ENCODE data around the gene DCAF6. TPM values are rescaled to one million over a fixed set of nuclear protein-coding genes. Genes with fewer than 3 reads are reported as not detected.
A peak's percentile ranks its signal among the peaks of the same experiment; 100 is the strongest.

The DCAF6 gene
- total RNA-seq, 2 experiments from 2014 or later = 26.4 to 27.1 TPM

- DNase-seq = no peak
- ChIA-PET CTCF (interaction anchor here (6.5 kb wide), 1 partner anchor 13 kb away, joined by 39 read pairs; no protein-coding TSS in a partner anchor), POLR2A (no interaction called here)
- Mint-ChIP-seq H3K27ac (no peak overlapping the region), H3K9me3 (no peaks in the 10 kb centered on the region), H3K27me3 (peaks cover 8% of the 10 kb centered on the region), H3K4me1 (no peaks in the 10 kb centered on the region), H3K4me3 (no peak overlapping the region), H3K36me3 (ENCODE audit: low read depth) (no peaks in the 10 kb centered on the region)
Measured at GRCh38 chr1:168096296-168097165, 160.0 kb downstream of the DCAF6 start.

GRCh38 chr1:168097921-168098528, 161.5 kb downstream of the DCAF6 start:
- ChIA-PET CTCF (no interaction called here), POLR2A (no interaction called here)
- Mint-ChIP-seq H3K4me3 (no peak overlapping the region), H3K9me3 (no peaks in the 10 kb centered on the region), H3K36me3 (ENCODE audit: low read depth) (no peaks in the 10 kb centered on the region), H3K27me3 (peaks cover 8% of the 10 kb centered on the region), H3K27ac (no peak overlapping the region), H3K4me1 (no peaks in the 10 kb centered on the region)
- DNase-seq = no peak

DNA sequence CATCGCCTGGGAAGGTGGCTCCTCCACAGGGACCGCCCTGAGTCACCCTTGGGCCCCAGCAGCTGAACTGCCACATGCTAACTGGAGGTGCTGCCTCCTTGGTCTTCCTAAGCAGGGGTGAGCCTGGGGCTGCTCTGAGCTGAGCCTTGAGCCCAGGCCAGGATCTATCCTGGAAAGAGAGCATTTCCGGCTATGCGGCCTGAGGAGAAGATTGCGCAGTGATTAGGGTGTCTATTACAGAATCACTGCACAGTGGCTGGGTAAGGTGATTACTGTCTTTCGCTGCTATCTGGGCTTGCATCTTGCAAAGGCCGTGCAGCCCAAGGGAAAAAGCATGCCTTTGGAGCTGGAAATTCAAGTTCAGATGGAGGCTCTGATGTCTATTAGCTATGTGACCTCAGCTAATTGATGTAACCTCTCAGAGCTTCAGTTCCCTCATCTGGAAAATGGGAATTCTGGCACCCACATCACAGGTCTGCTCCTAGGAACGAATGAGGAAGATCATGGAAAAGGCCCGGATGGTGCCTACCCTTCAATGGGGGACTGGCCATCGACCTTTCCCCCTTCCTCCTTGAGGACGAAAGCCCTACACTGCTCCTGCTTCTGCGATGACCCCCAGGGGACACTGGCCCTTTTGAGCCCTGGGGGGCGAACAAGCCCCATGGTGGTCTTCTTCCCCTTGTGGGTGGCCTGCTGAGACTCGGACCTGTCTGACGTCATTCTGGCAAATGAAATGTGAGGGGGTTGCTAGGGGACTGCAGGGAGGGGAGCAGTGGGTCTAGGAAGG, 162.2 kb downstream of the DCAF6 start:
- ChIA-PET POLR2A (no interaction called here), CTCF (no interaction called here)
- H3K4me1 Mint-ChIP-seq = no peaks in the 10 kb centered on the region
- H3K27me3 Mint-ChIP-seq = peaks cover 8% of the 10 kb centered on the region
- H3K27ac Mint-ChIP-seq = no peak overlapping the region
- H3K36me3 Mint-ChIP-seq (ENCODE audit: low read depth) = no peaks in the 10 kb centered on the region
- H3K4me3 Mint-ChIP-seq = no peak overlapping the region
- H3K9me3 Mint-ChIP-seq = no peaks in the 10 kb centered on the region
- DNase-seq = no peak

GRCh38 chr1:168099337-168099801, 162.9 kb downstream of the DCAF6 start:
- Mint-ChIP-seq H3K9me3 (no peaks in the 10 kb centered on the region), H3K27ac (no peak overlapping the region), H3K4me1 (no peaks in the 10 kb centered on the region), H3K4me3 (no peak overlapping the region), H3K27me3 (peaks cover 2% of the 10 kb centered on the region), H3K36me3 (ENCODE audit: low read depth) (no peaks in the 10 kb centered on the region)
- ChIA-PET POLR2A (no interaction called here), CTCF (interaction anchor here (0.6 kb wide), 1 partner anchor 624 kb away, joined by 3 read pairs; no protein-coding TSS in a partner anchor)
- no peak for DNase-seq

GRCh38 chr1:168100315-168101002, 164.0 kb downstream of the DCAF6 start:
- H3K4me1 Mint-ChIP-seq = no peaks in the 10 kb centered on the region
- no peak overlapping the region for H3K4me3 Mint-ChIP-seq
- CTCF ChIA-PET = interaction anchor here (1.1 to 2.7 kb wide), 2 partner anchors 18 to 45 kb away, joined by 3 to 10 read pairs; no protein-coding TSS in a partner anchor
- POLR2A ChIA-PET = no interaction called here
- no peak overlapping the region for H3K27ac Mint-ChIP-seq
- H3K9me3 Mint-ChIP-seq = no peaks in the 10 kb centered on the region
- H3K36me3 Mint-ChIP-seq (ENCODE audit: low read depth) = no peaks in the 10 kb centered on the region
- no peak for DNase-seq
- no peaks in the 10 kb centered on the region for H3K27me3 Mint-ChIP-seq

GRCh38 chr1:168101336-168101735, 164.9 kb downstream of the DCAF6 start:
- ChIA-PET POLR2A (no interaction called here), CTCF (interaction anchor here (1.0 to 2.7 kb wide), 2 partner anchors 17 to 19 kb away, joined by 3 to 10 read pairs; no protein-coding TSS in a partner anchor)
- no peak overlapping the region for H3K4me3 Mint-ChIP-seq

GRCh38 chr1:168102487-168102886, 166.0 kb downstream of the DCAF6 start:
- ChIA-PET CTCF (interaction anchor here (0.6 to 2.7 kb wide), 3 partner anchors 17 to 86 kb away, joined by 3 to 10 read pairs (median 3); no protein-coding TSS in a partner anchor), POLR2A (no interaction called here)
- no peaks in the 10 kb centered on the region for H3K36me3 Mint-ChIP-seq (ENCODE audit: low read depth)
- no peaks in the 10 kb centered on the region for H3K27me3 Mint-ChIP-seq
- H3K4me1 Mint-ChIP-seq = no peaks in the 10 kb centered on the region
- H3K9me3 Mint-ChIP-seq = no peaks in the 10 kb centered on the region
- no peak overlapping the region for H3K4me3 Mint-ChIP-seq
- H3K27ac Mint-ChIP-seq = no peak overlapping the region
- DNase-seq = no peak

More at GRCh38 chr1:168101336-168101735, 164.9 kb downstream of the DCAF6 start:
- H3K36me3 Mint-ChIP-seq (ENCODE audit: low read depth) = no peaks in the 10 kb centered on the region
- H3K27ac Mint-ChIP-seq = no peak overlapping the region
- H3K4me1 Mint-ChIP-seq = no peaks in the 10 kb centered on the region
- no peak for DNase-seq
- no peaks in the 10 kb centered on the region for H3K9me3 Mint-ChIP-seq
- no peaks in the 10 kb centered on the region for H3K27me3 Mint-ChIP-seq

DNA sequence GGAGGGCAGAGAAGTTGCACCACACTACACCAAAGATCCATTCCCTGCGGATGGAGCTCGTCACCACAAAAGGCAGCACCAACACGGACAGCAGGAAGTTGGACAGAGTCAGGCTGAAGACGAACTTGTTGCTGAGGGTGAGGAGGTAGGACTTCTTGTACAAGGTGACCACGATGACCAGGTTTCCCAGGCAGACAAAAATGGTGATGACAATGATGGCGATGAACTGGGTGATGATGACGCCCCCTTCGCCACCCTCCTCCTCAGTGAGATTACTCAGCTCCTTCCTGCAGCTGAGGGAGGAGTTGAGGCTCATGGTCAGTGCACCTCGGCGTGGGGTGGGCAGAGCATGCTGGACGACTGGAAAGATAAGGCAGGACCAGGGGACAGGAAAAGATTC, 168.1 kb downstream of the DCAF6 start:
- no peak for DNase-seq
- POLR2A ChIA-PET = no interaction called here
- Mint-ChIP-seq H3K36me3 (ENCODE audit: low read depth) (no peaks in the 10 kb centered on the region), H3K27ac (no peak overlapping the region), H3K4me3 (no peak overlapping the region), H3K4me1 (no peaks in the 10 kb centered on the region), H3K9me3 (no peaks in the 10 kb centered on the region), H3K27me3 (no peaks in the 10 kb centered on the region)
- CTCF ChIA-PET = interaction anchor here (2.8 kb wide), 1 partner anchor 22 kb away, joined by 9 read pairs; no protein-coding TSS in a partner anchor

DNA sequence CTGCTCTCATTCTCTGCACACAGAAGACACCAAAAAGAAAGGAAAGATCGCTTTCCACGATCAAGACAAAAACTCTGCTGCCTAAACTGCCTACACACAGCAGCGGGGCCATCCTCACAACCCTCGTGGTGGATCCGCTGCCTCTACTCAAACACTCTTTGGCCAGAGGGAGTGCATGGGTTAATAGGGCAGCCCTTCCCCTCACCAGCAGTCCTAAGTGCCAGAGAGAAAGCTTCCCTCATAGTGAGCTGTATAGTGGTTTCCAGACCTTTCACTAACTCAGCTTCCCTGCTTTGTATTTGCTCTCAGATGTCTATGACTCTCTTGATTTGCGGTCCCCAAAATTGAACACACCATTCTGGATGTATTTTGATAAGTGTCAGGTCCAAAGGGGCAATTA, 169.4 kb downstream of the DCAF6 start:
- DNase-seq = no peak
- Mint-ChIP-seq H3K36me3 (ENCODE audit: low read depth) (no peaks in the 10 kb centered on the region), H3K4me1 (no peaks in the 10 kb centered on the region), H3K4me3 (no peak overlapping the region), H3K27ac (no peak overlapping the region), H3K9me3 (no peaks in the 10 kb centered on the region), H3K27me3 (no peaks in the 10 kb centered on the region)
- CTCF ChIA-PET = interaction anchor here (2.8 kb wide), 1 partner anchor 23 kb away, joined by 9 read pairs; no protein-coding TSS in a partner anchor
- POLR2A ChIA-PET = no interaction called here

DNA sequence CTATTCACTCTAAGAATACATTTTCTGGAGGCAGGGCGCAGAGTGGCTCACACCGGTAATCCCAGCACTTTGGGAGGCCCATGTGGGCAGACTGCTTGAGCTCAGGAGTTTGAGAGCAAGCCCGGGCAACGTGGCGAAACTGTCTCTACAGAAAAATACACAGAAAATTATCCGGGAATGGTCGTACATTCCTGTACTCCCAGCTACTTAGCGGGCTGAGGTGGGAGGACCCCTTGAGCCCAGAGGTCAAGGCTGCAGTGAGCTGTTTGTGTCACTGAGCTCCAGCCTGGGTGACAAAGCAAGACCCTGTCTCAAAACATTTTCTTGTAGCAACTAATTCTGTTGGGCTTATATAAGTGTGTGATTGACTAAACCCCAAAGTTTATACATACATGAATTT, 169.8 kb downstream of the DCAF6 start:
- POLR2A ChIA-PET = no interaction called here
- Mint-ChIP-seq H3K27ac (no peak overlapping the region), H3K4me3 (no peak overlapping the region), H3K27me3 (no peaks in the 10 kb centered on the region), H3K36me3 (ENCODE audit: low read depth) (no peaks in the 10 kb centered on the region), H3K4me1 (no peaks in the 10 kb centered on the region), H3K9me3 (no peaks in the 10 kb centered on the region)
- CTCF ChIA-PET = interaction anchor here (2.8 kb wide), 1 partner anchor 24 kb away, joined by 9 read pairs; no protein-coding TSS in a partner anchor
- no peak for DNase-seq

- no peaks in the 10 kb centered on the region for H3K36me3 Mint-ChIP-seq (ENCODE audit: low read depth)
- ChIA-PET CTCF (no interaction called here), POLR2A (no interaction called here)
- H3K9me3 Mint-ChIP-seq = no peaks in the 10 kb centered on the region
- H3K27me3 Mint-ChIP-seq = no peaks in the 10 kb centered on the region
- no peak overlapping the region for H3K4me3 Mint-ChIP-seq
- no peak overlapping the region for H3K27ac Mint-ChIP-seq
- no peak for DNase-seq
- no peaks in the 10 kb centered on the region for H3K4me1 Mint-ChIP-seq
Measured at GRCh38 chr1:168110896-168111545, 174.5 kb downstream of the DCAF6 start.

GRCh38 chr1:168112673-168113305, 176.3 kb downstream of the DCAF6 start:
- DNase-seq = peak; percentile 24
- ChIA-PET POLR2A (no interaction called here), CTCF (interaction anchor here (1.2 kb wide), 1 partner anchor 31 kb away, joined by 3 read pairs; no protein-coding TSS in a partner anchor)
- Mint-ChIP-seq H3K4me3 (no peak overlapping the region), H3K9me3 (no peaks in the 10 kb centered on the region), H3K4me1 (no peaks in the 10 kb centered on the region), H3K36me3 (ENCODE audit: low read depth) (no peaks in the 10 kb centered on the region), H3K27me3 (no peaks in the 10 kb centered on the region), H3K27ac (no peak overlapping the region)

Measured in activated CD4-positive, alpha-beta memory T cell treated with anti-CD3 and anti-CD28 coated beads, Interleukin-2, amount 10 ng/mL, durations not matched to agents 7 days and 5 days (primary cell).